ENCODE results near the gene HS3ST3B1. TPM values are rescaled to one million over a fixed set of nuclear protein-coding genes. Genes with fewer than 3 reads are reported as not detected.
A peak's percentile ranks its signal among the peaks of the same experiment; 100 is the strongest.

The HS3ST3B1 gene
- total and polyA plus RNA-seq, 2 of the 4 experiments (the other 2 are of a cell fraction) = 3.1 to 4.3 TPM

- Histone ChIP-seq H3K56ac (ENCODE audit: extremely low read depth, insufficient read depth, low read length) (no peak overlapping the region), H3K9me3 (ENCODE audit: control insufficient read depth, insufficient read depth, low read length) (no peaks in the 10 kb centered on the region), H3K23ac (ENCODE audit: low read depth, low read length) (no peak overlapping the region), H2BK15ac (ENCODE audit: low read depth, low read length) (no peak overlapping the region), H3K79me1 (ENCODE audit: low read depth in 1 of 2, low read length in 2 of 2) (peaks cover 10 to 11% of the 10 kb centered on the region in 2 experiments), H2BK5ac (ENCODE audit: low read depth, low read length, poor library complexity, severe bottlenecking) (no peak overlapping the region), H2BK120ac (ENCODE audit: low read depth, low read length) (no peak overlapping the region), H3K4me2 (ENCODE audit: low read depth, low read length) (no peak overlapping the region), H3K9me1 (ENCODE audit: insufficient read depth, low read length) (peaks cover 6% of the 10 kb centered on the region), H3K18ac (ENCODE audit: low read depth, low read length) (no peak overlapping the region), H2AK9ac (replicated peaks; ENCODE audit: low read depth, low read length, poor library complexity) (no peak overlapping the region), H3K27me3 (ENCODE audit: control insufficient read depth, insufficient read depth, low read length) (no peaks in the 10 kb centered on the region), H2AK5ac (ENCODE audit: low read depth, low read length) (no peak overlapping the region), H3K4me1 (ENCODE audit: control insufficient read depth, insufficient read depth, low read length) (peaks cover 11% of the 10 kb centered on the region), H2BK20ac (ENCODE audit: low read depth, low read length) (no peak overlapping the region), H3K14ac (replicated peaks; ENCODE audit: low read depth, low read length) (no peak overlapping the region), H4K91ac (ENCODE audit: insufficient read depth, low read depth, low read length) (no peak overlapping the region), H4K8ac (ENCODE audit: low read depth in 2 of 2, low read length in 2 of 2) (no peak overlapping the region), H3K36me3 (ENCODE audit: control insufficient read depth, insufficient read depth, low read length) (peaks cover 8% of the 10 kb centered on the region), H3K4ac (ENCODE audit: low read depth, low read length) (no peak overlapping the region), H4K5ac (ENCODE audit: low read depth, low read length) (no peak overlapping the region), H4K20me1 (ENCODE audit: insufficient read depth, low read length) (0 out of 2 replicates have a peak, but pooled peaks cover 3% of the 10 kb centered on the region), H3K9ac (ENCODE audit: low read depth, low read length) (no peak overlapping the region), H3K27ac (ENCODE audit: insufficient read depth, low read length) (no peak overlapping the region), H3K4me3 (ENCODE audit: insufficient read depth, low read depth, low read length) (no peak overlapping the region), H2AFZ (replicated peaks; ENCODE audit: low read length, poor library complexity) (no peak overlapping the region)
- no CpG with 5 or more reads among the region's 3 CpGs for WGBS, 2 experiments (ENCODE audit: extremely low coverage in 2 of 2, insufficient read length in 1 of 2)
- dilution Hi-C loops (cut with HindIII; ENCODE audit: low sequenced_read_pairs, unreplicated experiment) = no loop called here
- BruUV-seq (replicated peaks) = no TSS peak
- in situ Hi-C loops (cut with MboI; ENCODE audit: low sequenced_read_pairs) = no loop called here
- peak; percentile 30 for DNase-seq
- POLR2A ChIA-PET (ENCODE audit: unreplicated experiment) = no interaction called here
- intact Hi-C loops (cut with micrococcal nuclease) = no loop called here
- no peak for ATAC-seq (ENCODE audit: low read depth)
- TF ChIP-seq MAZ (IDR thresholded peaks at IDR 0.05; ENCODE audit: borderline replicate concordance, low read depth, low read length) (no peak), BHLHE40 (IDR thresholded peaks at IDR 0.05; ENCODE audit: low read depth, low read length) (no peak), RFX5 (IDR thresholded peaks at IDR 0.05; ENCODE audit: low read depth, low read length) (no peak), CTCF (conservative IDR thresholded peaks at IDR 0.05; ENCODE audit: low read depth, low read length) (no peak), FOS (IDR thresholded peaks at IDR 0.05; ENCODE audit: low read depth, low read length) (no peak), RCOR1 (IDR thresholded peaks at IDR 0.05; ENCODE audit: insufficient replicate concordance, low read length) (no peak), NFE2L2 (IDR thresholded peaks at IDR 0.05; ENCODE audit: low read depth, low read length) (no peak)
- CTCF ChIA-PET = no interaction called here
Observed at GRCh38 chr17:14351493-14351892, 50.6 kb downstream of the HS3ST3B1 start.
